Stimulated activated CD4-positive, alpha-beta T cell treated with anti-CD3 and anti-CD28 coated beads, Interleukin-4, amount 100 ng/mL, for 4 hours (primary cell): ENCODE data around the gene TOMM34.
A peak's percentile ranks its signal among the peaks of the same experiment; 100 is the strongest.

Experiments used
- DNase-seq, 2 experiments: peaks; one replicate each; pipeline ENCODE4 v3.0.0-alpha.2; 2020

The TOMM34 gene

GRCh38 chr20:44924541-44924940 lies 35.7 kb downstream of the TOMM34 start:
- DNase-seq: no peak

- DNase-seq: no peak
Observed at GRCh38 chr20:44921447-44921846, 38.8 kb downstream of the TOMM34 start.

- no peak for DNase-seq
Observed at GRCh38 chr20:44918761-44919160, 41.4 kb downstream of the TOMM34 start.

GRCh38 chr20:44918342-44918741 lies 41.9 kb downstream of the TOMM34 start:
- DNase-seq: no peak

GRCh38 chr20:44917399-44917798 lies 42.8 kb downstream of the TOMM34 start:
- no peak for DNase-seq

- DNase-seq: no peak
Observed at GRCh38 chr20:44916586-44916985, 43.6 kb downstream of the TOMM34 start.

GRCh38 chr20:44914924-44915323 lies 45.3 kb downstream of the TOMM34 start:
- DNase-seq: no peak

GRCh38 chr20:44912189-44912588 lies 48.0 kb downstream of the TOMM34 start:
- DNase-seq: no peak

GRCh38 chr20:44911264-44911921 lies 48.8 kb downstream of the TOMM34 start:
- peak; percentile 28 to 36 for DNase-seq

GRCh38 chr20:44910690-44911262 lies 49.4 kb downstream of the TOMM34 start:
- no peak for DNase-seq

- DNase-seq: peak; percentile 80 to 83
Observed at GRCh38 chr20:44909872-44910689, 50.1 kb downstream of the TOMM34 start, which contains the start of gene PABPC1L. Gene PABPC1L (plus strand): TSS chr20:44910060. CDS start chr20:44910144, 84 bp downstream.

GRCh38 chr20:44908987-44909871 lies 51.0 kb downstream of the TOMM34 start:
- no peak for DNase-seq

- DNase-seq: no peak
Observed at GRCh38 chr20:44904377-44904776, 55.8 kb downstream of the TOMM34 start.

GRCh38 chr20:44901974-44902373 lies 58.2 kb downstream of the TOMM34 start:
- DNase-seq: no peak

- no peak for DNase-seq
Observed at GRCh38 chr20:44900231-44900854, 59.9 kb downstream of the TOMM34 start.

GRCh38 chr20:44897133-44897532 lies 63.1 kb downstream of the TOMM34 start:
- DNase-seq: no peak

- DNase-seq: no peak
Observed at GRCh38 chr20:44896583-44896982, 63.6 kb downstream of the TOMM34 start.

- no peak for DNase-seq
Observed at GRCh38 chr20:44894959-44895358, 65.2 kb downstream of the TOMM34 start.
